ENCODE results near the gene KLHL28.

KLHL28 gene

GRCh38 chr14:44901696-44902095 is 60.1 kb downstream of the KLHL28 start:
- TF ChIP-seq ZNF565 (CRISPR knock-in tag; conservative IDR thresholded peaks at IDR 0.05; ENCODE audit: low read depth) (no peak), ZFP3 (CRISPR knock-in tag; IDR thresholded peaks at IDR 0.05) (no peak), CSDC2 (CRISPR knock-in tag; IDR thresholded peaks at IDR 0.05) (no peak), OSR1 (CRISPR knock-in tag; IDR thresholded peaks at IDR 0.05) (no peak), ZNF8 (CRISPR knock-in tag; IDR thresholded peaks at IDR 0.05) (no peak), ESRRG (CRISPR knock-in tag; IDR thresholded peaks at IDR 0.05) (no peak), TCF4 (CRISPR knock-in tag; IDR thresholded peaks at IDR 0.05; ENCODE audit: borderline replicate concordance) (no peak), POU6F1 (CRISPR knock-in tag; IDR thresholded peaks at IDR 0.05; ENCODE audit: borderline replicate concordance, low read depth) (no peak), ARNTL (CRISPR knock-in tag; IDR thresholded peaks at IDR 0.05; ENCODE audit: borderline replicate concordance, low read depth) (no peak), ZNF70 (CRISPR knock-in tag; IDR thresholded peaks at IDR 0.05) (no peak), CSRNP3 (CRISPR knock-in tag; IDR thresholded peaks at IDR 0.05) (no peak), ISL1 (CRISPR knock-in tag; IDR thresholded peaks at IDR 0.05) (no peak), ZC3H10 (CRISPR knock-in tag; IDR thresholded peaks at IDR 0.05) (no peak), TOX (CRISPR knock-in tag; IDR thresholded peaks at IDR 0.05; ENCODE audit: borderline replicate concordance) (no peak)
- no peak for ATAC-seq

GRCh38 chr14:44898551-44898950 is 63.2 kb downstream of the KLHL28 start:
- TF ChIP-seq PPARA (CRISPR knock-in tag; IDR thresholded peaks at IDR 0.05; ENCODE audit: borderline replicate concordance) (no peak), ESRRG (CRISPR knock-in tag; IDR thresholded peaks at IDR 0.05) (no peak), ZC3H10 (CRISPR knock-in tag; IDR thresholded peaks at IDR 0.05) (no peak), ISL1 (CRISPR knock-in tag; IDR thresholded peaks at IDR 0.05) (no peak), ZFP3 (CRISPR knock-in tag; IDR thresholded peaks at IDR 0.05) (no peak), CREB5 (CRISPR knock-in tag; IDR thresholded peaks at IDR 0.05; ENCODE audit: low read depth) (no peak), POU6F1 (CRISPR knock-in tag; IDR thresholded peaks at IDR 0.05; ENCODE audit: borderline replicate concordance, low read depth) (no peak), ZNF565 (CRISPR knock-in tag; conservative IDR thresholded peaks at IDR 0.05; ENCODE audit: low read depth) (no peak), CSRNP3 (CRISPR knock-in tag; IDR thresholded peaks at IDR 0.05) (no peak), ZFP30 (CRISPR knock-in tag; IDR thresholded peaks at IDR 0.05) (no peak)
- ATAC-seq, result no peak

- ATAC-seq, result no peak; the same call in 2 of the 3 replicates
- TF ChIP-seq TCF4 (CRISPR knock-in tag; IDR thresholded peaks at IDR 0.05; ENCODE audit: borderline replicate concordance), result no peak
- no peak for TF ChIP-seq PATZ1 (CRISPR knock-in tag; IDR thresholded peaks at IDR 0.05; ENCODE audit: borderline replicate concordance)
- TF ChIP-seq ZNF70 (CRISPR knock-in tag; IDR thresholded peaks at IDR 0.05), result no peak
- no peak for TF ChIP-seq ZC3H10 (CRISPR knock-in tag; IDR thresholded peaks at IDR 0.05)
- TF ChIP-seq ISL1 (CRISPR knock-in tag; IDR thresholded peaks at IDR 0.05), result no peak
- TF ChIP-seq RARB (CRISPR knock-in tag; IDR thresholded peaks at IDR 0.05), result no peak
- TF ChIP-seq ARNTL (CRISPR knock-in tag; IDR thresholded peaks at IDR 0.05; ENCODE audit: borderline replicate concordance, low read depth), result no peak
- TF ChIP-seq ZNF565 (CRISPR knock-in tag; conservative IDR thresholded peaks at IDR 0.05; ENCODE audit: low read depth), result no peak
- TF ChIP-seq TSHZ2 (CRISPR knock-in tag; IDR thresholded peaks at IDR 0.05), result no peak
These were observed 63.9 kb downstream of the KLHL28 start for GRCh38 chr14:44897845-44898151.

Data from SK-N-SH treated with all-trans-retinoic acid at 6 μM for 48 hours (cell line).